ENCODE data around the gene PAX2. TPM values are rescaled to one million over a fixed set of nuclear protein-coding genes. Genes with fewer than 3 reads are reported as not detected.

Gene PAX2
- total and polyA plus RNA-seq, 7 experiments from 2014 or later: not detected

DNA sequence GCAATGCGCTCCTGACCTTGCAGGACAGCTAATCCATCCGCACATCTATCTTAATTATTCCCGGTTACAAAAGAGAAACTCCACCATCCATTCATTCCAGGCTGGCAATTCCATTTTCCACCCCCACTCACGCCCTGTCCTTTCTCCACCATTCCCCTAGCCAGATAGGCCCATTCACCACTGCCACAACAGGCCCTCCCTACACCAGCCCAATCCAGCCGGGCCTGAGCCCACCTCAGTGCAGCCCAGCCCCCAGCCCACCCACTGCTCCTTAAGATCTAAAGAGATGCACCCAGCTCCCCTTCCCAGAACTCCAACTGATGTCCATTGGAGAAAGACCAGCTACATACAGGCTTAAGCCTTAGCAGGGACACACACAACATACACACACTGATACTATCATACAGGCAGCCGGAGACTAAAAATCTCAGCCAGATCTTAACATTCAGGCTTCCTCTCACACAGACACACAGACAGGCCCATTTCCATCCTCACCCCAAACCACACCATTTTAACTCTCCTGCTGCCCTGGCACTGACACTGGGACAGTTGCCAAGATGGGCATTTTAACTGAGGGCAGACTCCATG lies 38.0 kb upstream of the PAX2 start:
- H3K27me3 ChIP-seq (ENCODE audit: control insufficient read depth in 2 of 2, insufficient read depth in 2 of 2, low read length in 2 of 2): peaks cover 0 to 5% of the 10 kb centered on the region in 2 donors
- DNase-seq (no peak), ATAC-seq (no peak)
- ChIA-PET POLR2A (no interaction called here), CTCF (no interaction called here)
- no peaks in the 10 kb centered on the region for H3K36me3 ChIP-seq (ENCODE audit: control insufficient read depth in 2 of 3, insufficient read depth in 3 of 3, low read length in 3 of 3)
- H3K27ac Mint-ChIP-seq: peak overlapping the region in 1 of 9 donors; percentile 28
- no peak overlapping the region for H3K4me3 ChIP-seq (ENCODE audit: low read length)
- H3K4me3 Mint-ChIP-seq: no peak overlapping the region
- intact Hi-C loops (cut with micrococcal nuclease): no loop called here
- H3K27me3 Mint-ChIP-seq: peaks cover 59 to 73% (median 65%) of the 10 kb centered on the region in 5 donors
- no peaks in the 10 kb centered on the region for H3K4me1 ChIP-seq (ENCODE audit: control insufficient read depth in 2 of 2, insufficient read depth in 2 of 2, low read length in 2 of 2)
- peaks cover 0 to 8% (median 0%) of the 10 kb centered on the region in 7 donors for H3K4me1 Mint-ChIP-seq
- peaks cover 0 to 4% (median 4%) of the 10 kb centered on the region in 5 donors for H3K36me3 Mint-ChIP-seq
- H3K9me3 ChIP-seq (ENCODE audit: control insufficient read depth in 2 of 3, low read length in 3 of 3): no peaks in the 10 kb centered on the region
- peaks cover 0 to 9% (median 0%) of the 10 kb centered on the region in 11 donors for H3K9me3 Mint-ChIP-seq
- no peak overlapping the region for H3K27ac ChIP-seq (ENCODE audit: low read depth, low read length)

DNA sequence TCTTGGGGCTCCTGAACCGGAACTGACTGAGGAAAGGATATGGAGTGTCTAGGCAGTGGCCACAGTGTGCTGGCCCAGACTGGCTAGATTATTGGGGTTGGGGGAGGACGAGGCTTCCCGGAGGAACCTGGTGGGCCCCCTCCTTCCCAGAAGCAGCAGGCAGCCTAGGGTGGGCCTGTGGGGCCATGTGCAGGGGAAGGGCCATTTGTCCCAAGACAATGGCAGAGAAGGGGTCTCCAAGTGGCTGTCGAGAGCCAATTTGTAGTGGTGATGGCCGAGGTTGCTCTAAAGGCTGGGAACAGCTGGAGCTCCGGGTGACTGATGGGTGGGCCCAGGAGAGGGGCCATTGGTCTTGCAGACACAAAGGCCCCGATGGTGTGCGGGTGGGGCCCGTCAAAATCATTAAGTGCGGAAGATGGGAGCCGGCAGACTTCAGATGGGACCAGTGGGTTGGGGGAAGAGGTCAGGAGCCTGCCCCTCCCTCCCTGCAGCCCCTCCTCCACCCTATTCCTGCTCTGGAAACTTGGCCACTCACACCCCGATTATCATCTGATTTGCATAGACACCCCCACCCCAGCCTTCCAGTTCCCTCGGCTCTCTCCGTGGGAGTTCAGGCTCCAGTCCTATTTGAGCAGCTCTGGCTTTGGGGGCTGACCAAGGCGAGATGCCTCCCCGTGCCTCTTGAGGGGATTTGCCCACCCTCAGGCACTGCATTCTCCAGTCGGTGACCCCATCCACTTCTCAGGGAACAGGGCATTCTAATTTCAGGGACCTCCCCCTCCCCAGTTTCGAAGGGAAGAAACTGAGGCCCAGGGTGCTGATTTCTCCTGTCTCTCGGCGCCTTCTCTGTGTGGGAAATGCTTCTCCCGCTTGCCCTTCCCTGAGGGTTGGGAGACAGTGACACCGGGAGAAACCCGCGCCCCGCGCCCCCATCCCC lies 36.0 kb upstream of the PAX2 start:
- Mint-ChIP-seq H3K9me3 (peaks cover 0 to 14% (median 0%) of the 10 kb centered on the region in 11 donors), H3K4me3 (peak overlapping the region in 1 of 10 donors; percentile 2), H3K36me3 (peaks cover 0 to 4% (median 4%) of the 10 kb centered on the region in 5 donors), H3K4me1 (peaks cover 0 to 11% (median 3%) of the 10 kb centered on the region in 7 donors), H3K27ac (no peak overlapping the region), H3K27me3 (peaks cover 68 to 83% (median 77%) of the 10 kb centered on the region in 5 donors)
- H3K27ac ChIP-seq (ENCODE audit: low read depth, low read length): no peak overlapping the region
- peaks cover 0 to 5% of the 10 kb centered on the region in 2 donors for H3K27me3 ChIP-seq (ENCODE audit: control insufficient read depth in 2 of 2, insufficient read depth in 2 of 2, low read length in 2 of 2)
- ChIA-PET POLR2A (no interaction called here), CTCF (no interaction called here)
- no peak for ATAC-seq
- H3K9me3 ChIP-seq (ENCODE audit: control insufficient read depth in 2 of 3, low read length in 3 of 3): no peaks in the 10 kb centered on the region
- H3K4me1 ChIP-seq (ENCODE audit: control insufficient read depth in 2 of 2, insufficient read depth in 2 of 2, low read length in 2 of 2): no peaks in the 10 kb centered on the region
- H3K36me3 ChIP-seq (ENCODE audit: control insufficient read depth in 2 of 3, insufficient read depth in 3 of 3, low read length in 3 of 3): no peaks in the 10 kb centered on the region
- no peak for DNase-seq
- H3K4me3 ChIP-seq (ENCODE audit: low read length): no peak overlapping the region
- intact Hi-C loops (cut with micrococcal nuclease): no loop called here

DNA sequence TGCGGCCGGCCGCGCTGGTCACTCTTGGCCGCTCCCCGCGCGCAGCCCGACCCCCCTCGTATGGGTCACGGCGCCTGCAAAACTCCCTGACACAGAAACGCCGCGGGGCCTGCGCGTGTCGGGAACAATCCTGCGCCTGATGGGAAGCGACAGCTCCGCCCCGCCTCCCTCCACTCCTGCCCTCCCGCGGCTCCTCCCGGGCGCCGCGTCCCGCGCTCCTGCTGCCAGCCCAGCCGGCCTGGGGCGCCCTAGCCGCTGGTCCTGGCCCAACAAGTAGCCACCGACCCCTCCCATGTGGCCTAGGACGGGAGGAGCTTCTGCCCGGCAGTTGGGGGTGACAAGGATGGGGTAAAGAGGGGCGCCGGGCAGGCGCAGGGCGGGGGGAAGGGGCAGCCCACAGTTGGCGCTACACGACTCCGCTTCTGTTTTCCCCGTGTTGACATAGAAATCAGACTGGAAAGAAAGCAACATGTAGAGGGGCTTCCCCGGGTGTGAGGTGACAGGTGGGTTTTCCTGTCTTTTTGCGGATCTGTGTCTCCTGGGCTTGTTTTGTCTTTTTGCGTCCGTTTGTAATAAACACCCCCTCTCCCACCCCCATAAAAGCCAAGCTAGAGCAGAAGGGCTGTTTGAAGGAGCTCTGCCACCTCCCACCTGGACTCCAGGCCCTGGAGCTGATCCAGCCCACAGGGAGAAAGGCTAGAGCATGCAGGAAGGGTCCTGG lies 35.1 kb upstream of the PAX2 start:
- Mint-ChIP-seq H3K36me3 (peaks cover 0 to 7% (median 4%) of the 10 kb centered on the region in 5 donors), H3K9me3 (peaks cover 0 to 18% (median 0%) of the 10 kb centered on the region in 11 donors), H3K4me1 (peaks cover 3 to 20% (median 10%) of the 10 kb centered on the region in 7 donors), H3K27ac (no peak overlapping the region), H3K4me3 (no peak overlapping the region), H3K27me3 (peaks cover 70 to 83% (median 80%) of the 10 kb centered on the region in 5 donors)
- intact Hi-C loops (cut with micrococcal nuclease): no loop called here
- POLR2A ChIA-PET: no interaction called here
- CTCF ChIA-PET: no interaction called here
- Histone ChIP-seq H3K4me1 (ENCODE audit: control insufficient read depth in 2 of 2, insufficient read depth in 2 of 2, low read length in 2 of 2) (no peaks in the 10 kb centered on the region), H3K27me3 (ENCODE audit: control insufficient read depth in 2 of 2, insufficient read depth in 2 of 2, low read length in 2 of 2) (peaks cover 0 to 12% of the 10 kb centered on the region in 2 donors), H3K36me3 (ENCODE audit: control insufficient read depth in 2 of 3, insufficient read depth in 3 of 3, low read length in 3 of 3) (no peaks in the 10 kb centered on the region), H3K27ac (ENCODE audit: low read depth, low read length) (no peak overlapping the region), H3K9me3 (ENCODE audit: control insufficient read depth in 2 of 3, low read length in 3 of 3) (no peaks in the 10 kb centered on the region), H3K4me3 (ENCODE audit: low read length) (no peak overlapping the region)
- DNase-seq: no peak
- ATAC-seq: no peak

DNA sequence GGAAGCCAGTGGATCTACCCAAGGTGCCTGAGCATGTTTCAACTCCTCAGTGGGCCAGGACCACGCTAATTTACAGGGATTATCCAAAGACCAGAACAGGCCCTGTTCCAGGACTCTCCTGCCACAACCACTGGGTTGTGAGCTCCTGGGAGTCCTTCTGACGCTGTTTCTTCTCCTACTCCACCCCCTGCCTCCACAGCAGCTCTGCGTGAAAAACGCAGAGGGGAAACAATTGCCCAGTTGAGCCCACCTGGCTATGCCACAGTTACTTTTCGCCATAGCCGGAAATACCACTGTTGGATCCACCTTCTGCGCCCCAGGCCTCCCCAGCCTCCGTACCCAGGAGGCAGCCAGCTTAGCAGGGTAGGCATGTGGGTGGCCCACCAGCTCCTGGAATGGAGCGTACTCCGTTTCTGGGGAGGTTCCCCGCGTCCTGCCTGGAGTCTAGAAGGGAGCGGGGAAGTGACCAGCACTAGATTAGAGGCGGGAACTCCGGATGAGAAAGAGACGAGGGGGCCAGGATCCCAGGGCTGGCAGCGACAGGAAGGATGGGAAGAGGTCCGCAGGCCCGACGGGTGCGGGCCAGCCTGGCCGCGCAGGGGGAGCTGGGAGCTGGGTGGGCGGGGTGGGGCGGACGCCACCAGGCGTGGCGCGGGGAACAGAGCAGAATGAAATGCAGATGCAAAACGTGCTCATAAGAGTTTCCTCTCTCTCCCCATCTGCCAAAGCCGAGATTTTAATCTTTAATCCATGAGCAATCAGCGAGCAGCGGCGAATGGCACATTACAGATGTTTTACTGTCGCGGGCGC lies 32.1 kb upstream of the PAX2 start:
- no peak for DNase-seq
- intact Hi-C loops (cut with micrococcal nuclease): no loop called here
- Mint-ChIP-seq H3K27ac (no peak overlapping the region), H3K9me3 (peaks cover 0 to 11% (median 0%) of the 10 kb centered on the region in 11 donors), H3K36me3 (peaks cover 0 to 4% (median 0%) of the 10 kb centered on the region in 5 donors), H3K27me3 (peaks cover 78 to 88% (median 87%) of the 10 kb centered on the region in 5 donors), H3K4me3 (peak overlapping the region in 4 of 10 donors; percentile 27 to 80 (median 54)), H3K4me1 (peaks cover 3 to 30% (median 19%) of the 10 kb centered on the region in 7 donors)
- no peak for ATAC-seq
- no peak overlapping the region for H3K4me3 ChIP-seq (ENCODE audit: low read length)
- H3K36me3 ChIP-seq (ENCODE audit: control insufficient read depth in 2 of 3, insufficient read depth in 3 of 3, low read length in 3 of 3): no peaks in the 10 kb centered on the region
- ChIA-PET CTCF (no interaction called here), POLR2A (no interaction called here)
- H3K27me3 ChIP-seq (ENCODE audit: control insufficient read depth in 2 of 2, insufficient read depth in 2 of 2, low read length in 2 of 2): peaks cover 0 to 20% of the 10 kb centered on the region in 2 donors
- H3K9me3 ChIP-seq (ENCODE audit: control insufficient read depth in 2 of 3, low read length in 3 of 3): no peaks in the 10 kb centered on the region
- H3K27ac ChIP-seq (ENCODE audit: low read depth, low read length): no peak overlapping the region
- H3K4me1 ChIP-seq (ENCODE audit: control insufficient read depth in 2 of 2, insufficient read depth in 2 of 2, low read length in 2 of 2): no peaks in the 10 kb centered on the region

DNA sequence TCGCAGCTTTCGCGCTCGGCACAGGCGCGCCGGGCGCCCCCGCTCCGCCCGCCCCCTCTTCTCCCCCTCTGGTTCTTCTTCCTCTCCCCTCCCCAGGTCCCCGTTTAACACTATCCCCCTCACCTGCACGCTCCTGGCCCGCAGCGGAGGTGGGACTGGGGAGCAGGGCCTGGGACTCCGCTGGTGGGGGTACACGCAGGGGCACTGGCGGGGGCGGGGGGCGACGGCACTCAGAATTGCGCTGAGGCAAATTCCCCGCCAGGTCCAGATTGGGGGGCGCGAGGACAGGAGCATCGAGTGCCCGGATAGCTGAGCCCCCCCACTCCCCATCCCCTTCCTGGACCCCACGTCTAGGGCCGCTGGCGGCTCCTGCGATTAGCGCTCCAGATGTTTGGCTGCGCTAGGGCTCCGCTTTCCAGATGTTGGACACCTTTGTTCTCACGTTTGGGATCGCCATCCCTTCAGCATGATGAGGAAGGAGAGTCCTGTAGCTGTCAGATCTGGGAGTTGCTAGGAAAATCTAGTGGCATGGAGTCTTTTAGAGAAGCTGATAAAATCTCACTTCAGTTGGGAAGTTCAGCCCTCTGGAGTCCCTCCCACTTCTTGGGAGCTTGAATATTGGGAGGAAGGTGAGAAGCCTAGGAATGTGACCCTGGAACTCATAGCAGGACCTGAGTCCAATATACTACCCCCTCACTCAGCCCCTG lies 31.4 kb upstream of the PAX2 start:
- peaks cover 0 to 11% (median 0%) of the 10 kb centered on the region in 11 donors for H3K9me3 Mint-ChIP-seq
- Histone ChIP-seq H3K27me3 (ENCODE audit: control insufficient read depth in 2 of 2, insufficient read depth in 2 of 2, low read length in 2 of 2) (peaks cover 0 to 20% of the 10 kb centered on the region in 2 donors), H3K4me1 (ENCODE audit: control insufficient read depth in 2 of 2, insufficient read depth in 2 of 2, low read length in 2 of 2) (no peaks in the 10 kb centered on the region), H3K36me3 (ENCODE audit: control insufficient read depth in 2 of 3, insufficient read depth in 3 of 3, low read length in 3 of 3) (no peaks in the 10 kb centered on the region), H3K27ac (ENCODE audit: low read depth, low read length) (no peak overlapping the region), H3K9me3 (ENCODE audit: control insufficient read depth in 2 of 3, low read length in 3 of 3) (no peaks in the 10 kb centered on the region), H3K4me3 (ENCODE audit: low read length) (no peak overlapping the region)
- H3K27ac Mint-ChIP-seq: no peak overlapping the region
- intact Hi-C loops (cut with micrococcal nuclease): no loop called here
- no peak for ATAC-seq
- H3K4me1 Mint-ChIP-seq: peaks cover 3 to 30% (median 19%) of the 10 kb centered on the region in 7 donors
- ChIA-PET POLR2A (no interaction called here), CTCF (interaction anchor here (0.5 kb wide), 1 partner anchor 8 kb away, joined by 3 read pairs; no protein-coding TSS in a partner anchor)
- no peak for DNase-seq
- H3K4me3 Mint-ChIP-seq: peak overlapping the region in 3 of 10 donors; percentile 12 to 82 (median 80)
- H3K36me3 Mint-ChIP-seq: peaks cover 0 to 4% (median 0%) of the 10 kb centered on the region in 5 donors
- H3K27me3 Mint-ChIP-seq: peaks cover 80 to 90% (median 87%) of the 10 kb centered on the region in 5 donors
